SK-N-SH (cell line): ENCODE measurements around the gene DBNDD2. TPM values are rescaled to one million over a fixed set of nuclear protein-coding genes. Genes with fewer than 3 reads are reported as not detected.
A peak's percentile ranks its signal among the peaks of the same experiment; 100 is the strongest.

Source experiments
- CTCF ChIA-PET: fragments of 300-600, 350-600 bp; formaldehyde crosslinking; extraction: SDS; loops from one replicate; lab custom pipeline; 2021; lab: Yijun Ruan, JAX
- POLR2A ChIA-PET: fragments of 350-600 bp; sonication (Branson Sonifier 250); formaldehyde crosslinking; extraction: SDS; loops from one replicate; lab custom pipeline; 2020; ENCODE audit warnings: antibody characterized with exemption, inconsistent platforms; lab: Yijun Ruan, JAX
- DNase-seq: peaks from one replicate; pipeline ENCODE4 v3.0.0; 2012
- H2AFZ ChIP-seq: fragments of 200-600 bp; sonication (generic); 2 replicates; pipeline ENCODE4 v1.8.1; 2016; ENCODE audit warnings: antibody characterized with exemption, mild to moderate bottlenecking, low read depth
- H3F3A ChIP-seq: fragments of 200-600 bp; sonication (generic); replicated peaks from 2 replicates; pipeline ENCODE3; 2016; ENCODE audit warnings: antibody characterized with exemption, mild to moderate bottlenecking; ENCODE audit not compliant: insufficient read depth
- H3K27ac ChIP-seq, 2 experiments: fragments of 200-500 bp in 1 of 2; fragments of 200-600 bp in 1 of 2; sonication (Bioruptor generic) in 1 of 2; sonication (generic), shearing (Covaris generic) in 1 of 2; 2 replicates each; pipeline versions ENCODE4 v1.5.1 to v1.6.1; 2014 to 2016; ENCODE audit warnings: low read depth in 2 of 2, inconsistent platforms in 1 of 2, low read length in 1 of 2, mild to moderate bottlenecking in 1 of 2, mixed read lengths in 1 of 2
- H3K27me3 ChIP-seq: fragments of 200-600 bp; sonication (generic), shearing (Covaris generic); 2 replicates; pipeline ENCODE4 v1.6.1; 2016; ENCODE audit warnings: mixed run types; ENCODE audit not compliant: insufficient read depth
- H3K36me3 ChIP-seq, 2 experiments: fragments of 200-500 bp in 1 of 2; fragments of 200-600 bp in 1 of 2; sonication (Bioruptor generic) in 1 of 2; sonication (generic) in 1 of 2; replicated peaks in 1 of 2; 2 replicates each; pipeline versions ENCODE3 to v1.5.1; 2014 to 2016; ENCODE audit warnings: low read length in 1 of 2, mild to moderate bottlenecking in 1 of 2; ENCODE audit not compliant: insufficient read depth in 2 of 2, control insufficient read depth in 1 of 2
- H3K4me1 ChIP-seq, 2 experiments: fragments of 200-500 bp in 1 of 2; fragments of 200-600 bp in 1 of 2; sonication (Bioruptor generic) in 1 of 2; sonication (generic), shearing (Covaris generic) in 1 of 2; 2 replicates each; pipeline versions ENCODE4 v1.5.1 to v1.6.1; 2014 to 2016; ENCODE audit warnings: low read depth in 1 of 2, low read length in 1 of 2, mixed run types in 1 of 2; ENCODE audit not compliant: insufficient read depth in 2 of 2, control insufficient read depth in 1 of 2
- H3K4me2 ChIP-seq: fragments of 200-600 bp; sonication (generic), shearing (Covaris generic); 2 replicates; pipeline ENCODE4 v1.6.1; 2017; ENCODE audit warnings: mixed run types
- H3K4me3 ChIP-seq, 2 experiments: fragments of 200-500 bp in 1 of 2; fragments of 200-600 bp in 1 of 2; sonication (Bioruptor generic) in 1 of 2; sonication (generic), shearing (Covaris generic) in 1 of 2; 2 replicates each; pipeline versions ENCODE4 v1.5.1 to v1.8.1; 2014 to 2016; ENCODE audit warnings: low read depth in 2 of 2, inconsistent platforms in 1 of 2, low read length in 1 of 2, mild to moderate bottlenecking in 1 of 2, mixed read lengths in 1 of 2, moderate library complexity in 1 of 2
- H3K79me2 ChIP-seq: fragments of 200-600 bp; sonication (generic); 2 replicates; pipeline ENCODE4 v1.8.1; 2017; ENCODE audit warnings: mild to moderate bottlenecking; ENCODE audit not compliant: insufficient read depth
- H3K9ac ChIP-seq: fragments of 200-600 bp; sonication (generic); 2 replicates; pipeline ENCODE4 v1.6.1; 2017; ENCODE audit warnings: mixed run types
- H3K9me2 ChIP-seq: fragments of 200-600 bp; sonication (generic); 2 replicates; pipeline ENCODE4 v1.6.1; 2017; ENCODE audit warnings: mixed run types
- H3K9me3 ChIP-seq: fragments of 200-600 bp; sonication (generic); 2 replicates; pipeline ENCODE4 v1.6.1; 2017; ENCODE audit warnings: mixed run types, mild to moderate bottlenecking, moderate library complexity
- H4K20me1 ChIP-seq: fragments of 200-600 bp; sonication (generic); 2 replicates; pipeline ENCODE4 v1.6.1; 2017; ENCODE audit warnings: mild to moderate bottlenecking, mixed run types; ENCODE audit not compliant: insufficient read depth
- EP300 ChIP-seq, 2 experiments: IDR thresholded peaks; 2 replicates each; pipeline versions ENCODE4 v1.4.0 to v1.6.1; 2012; ENCODE audit warnings: borderline replicate concordance in 1 of 2, low read depth in 1 of 2, low read length in 1 of 2
- EZH2phosphoT487 ChIP-seq: fragments of 200-600 bp; sonication (generic); IDR thresholded peaks from 2 replicates; pipeline ENCODE4 v1.6.1; 2017; ENCODE audit warnings: low read depth, mixed run types, mild to moderate bottlenecking, antibody characterized with exemption, moderate library complexity, borderline replicate concordance
- FOXJ3 ChIP-seq: sonication (generic); formaldehyde crosslinking; IDR thresholded peaks from 2 replicates; pipeline ENCODE4 v1.5.1; 2020; ENCODE audit warnings: mild to moderate bottlenecking, missing genetic modification reagents
- GATA2 ChIP-seq: sonication (generic); formaldehyde crosslinking; IDR thresholded peaks from 2 replicates; pipeline ENCODE4 v1.5.0; 2020; ENCODE audit warnings: mild to moderate bottlenecking, missing genetic modification reagents
- IRF3 ChIP-seq: fragments of 150-350 bp; IDR thresholded peaks from 2 replicates; pipeline ENCODE4 v1.6.1; 2016; ENCODE audit warnings: mild to moderate bottlenecking, low read depth, low read length
- JUND ChIP-seq: IDR thresholded peaks from 2 replicates; pipeline ENCODE4 v1.4.0; 2012
- MXI1 ChIP-seq: IDR thresholded peaks from 2 replicates; pipeline ENCODE4 v1.6.1; 2012; ENCODE audit warnings: mild to moderate bottlenecking, low read depth, low read length, improper control_type of control experiment
- POLR2AphosphoS5 ChIP-seq: IDR thresholded peaks from 2 replicates; pipeline ENCODE4 v1.6.1; 2012; ENCODE audit warnings: low read depth, low read length
- RCOR1 ChIP-seq: fragments of 150-350 bp; IDR thresholded peaks from 2 replicates; pipeline ENCODE4 v1.6.1; 2017; ENCODE audit warnings: antibody characterized with exemption, low read length
- SIN3A ChIP-seq: IDR thresholded peaks from 2 replicates; pipeline ENCODE4 v1.6.1; 2012; ENCODE audit warnings: low read depth, mild to moderate bottlenecking, low read length, moderate library complexity, borderline replicate concordance
- SMC3 ChIP-seq: IDR thresholded peaks from 2 replicates; pipeline ENCODE4 v1.6.1; 2012; ENCODE audit warnings: low read depth, low read length, improper control_type of control experiment
- TAF1 ChIP-seq: IDR thresholded peaks from 2 replicates; pipeline ENCODE4 v1.6.1; 2012; ENCODE audit warnings: low read depth, mild to moderate bottlenecking, low read length, moderate library complexity, borderline replicate concordance
- TCF12 ChIP-seq: IDR thresholded peaks from 2 replicates; pipeline ENCODE4 v1.4.0; 2012
- TEAD4 ChIP-seq: IDR thresholded peaks from 2 replicates; pipeline ENCODE4 v1.4.0; 2012; ENCODE audit warnings: mild to moderate bottlenecking, borderline replicate concordance; ENCODE audit not compliant: insufficient read depth
- YY1 ChIP-seq: IDR thresholded peaks from 2 replicates; pipeline ENCODE4 v1.4.0; 2012; ENCODE audit warnings: low read depth, mild to moderate bottlenecking
- WGBS: methylation state at CpG from one replicate; pipeline ENCODE4 v1.1.6; 2017; ENCODE audit warnings: low lambda C conversion rate; 5-methylcytosine and 5-hydroxymethylcytosine counted together
- polyA plus RNA-seq, 3 experiments: library from polyadenylated mRNA; depleted of rRNA; stranded (reverse); fragments of >200 nt; gene quantifications; 2 replicates each; pipeline ENCODE4 v1.2.3, GENCODE V29; 2012
- TF ChIP-seq, protein P1 (sequence below): IDR thresholded peaks from 2 replicates; pipeline ENCODE4 v1.4.0; 2012; ENCODE audit warnings: low read depth, borderline replicate concordance
- TF ChIP-seq, protein P2 (sequence below): fragments of 150-350 bp; IDR thresholded peaks from 2 replicates; pipeline ENCODE4 v1.6.1; 2017; ENCODE audit warnings: antibody characterized with exemption, low read length, low read depth, borderline replicate concordance
- TF ChIP-seq, protein P3 (sequence below): IDR thresholded peaks from 2 replicates; pipeline ENCODE4 v1.6.1; 2012; ENCODE audit warnings: mild to moderate bottlenecking, low read depth, low read length, moderate library complexity

The DBNDD2 gene
- polyA plus RNA-seq, 1 of the 3 experiments (the other 2 are of a cell fraction), result 22.4 TPM

DNA sequence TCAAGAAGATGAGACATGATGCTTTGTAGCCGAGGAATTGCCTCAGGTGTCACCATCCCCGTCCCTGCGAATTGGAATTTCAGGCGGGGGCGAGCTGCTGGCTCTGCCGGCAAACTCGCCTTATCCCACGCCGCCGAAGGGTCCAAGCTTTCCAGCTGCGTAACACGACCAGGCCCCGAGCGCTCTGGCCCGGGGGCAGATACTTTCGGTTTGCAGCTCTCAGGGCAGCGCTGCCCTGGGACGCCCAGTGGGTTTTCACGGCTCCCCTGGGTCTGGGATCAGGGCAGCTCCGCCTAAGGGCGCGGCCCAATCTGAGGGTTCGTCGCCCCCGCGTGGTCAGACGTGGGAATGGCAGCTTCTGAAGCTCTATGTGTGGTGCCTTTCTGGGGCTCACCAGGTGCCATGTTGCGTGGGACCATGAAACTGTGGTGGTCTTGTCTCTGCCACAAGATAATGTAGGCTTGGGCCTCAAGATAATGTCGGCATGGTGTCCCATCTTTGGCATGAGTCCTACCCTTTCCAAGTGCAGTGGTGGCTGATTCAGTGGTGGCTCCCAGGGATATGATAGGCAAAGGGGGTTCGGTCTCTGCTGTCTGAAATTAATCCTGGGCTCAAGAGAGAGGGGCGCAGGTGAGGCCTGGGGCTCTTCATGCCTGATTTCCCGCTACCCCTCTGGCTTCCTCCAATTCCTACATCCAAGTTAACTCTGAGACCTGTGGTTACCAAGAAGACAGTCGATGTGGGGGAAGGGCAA lies 28.8 kb downstream of the DBNDD2 start (continued):
- TF ChIP-seq JUND, result no peak
- peak; percentile 49; the same call in 1 of the 2 replicates for TF ChIP-seq TAF1
- TF ChIP-seq, protein P1, sequence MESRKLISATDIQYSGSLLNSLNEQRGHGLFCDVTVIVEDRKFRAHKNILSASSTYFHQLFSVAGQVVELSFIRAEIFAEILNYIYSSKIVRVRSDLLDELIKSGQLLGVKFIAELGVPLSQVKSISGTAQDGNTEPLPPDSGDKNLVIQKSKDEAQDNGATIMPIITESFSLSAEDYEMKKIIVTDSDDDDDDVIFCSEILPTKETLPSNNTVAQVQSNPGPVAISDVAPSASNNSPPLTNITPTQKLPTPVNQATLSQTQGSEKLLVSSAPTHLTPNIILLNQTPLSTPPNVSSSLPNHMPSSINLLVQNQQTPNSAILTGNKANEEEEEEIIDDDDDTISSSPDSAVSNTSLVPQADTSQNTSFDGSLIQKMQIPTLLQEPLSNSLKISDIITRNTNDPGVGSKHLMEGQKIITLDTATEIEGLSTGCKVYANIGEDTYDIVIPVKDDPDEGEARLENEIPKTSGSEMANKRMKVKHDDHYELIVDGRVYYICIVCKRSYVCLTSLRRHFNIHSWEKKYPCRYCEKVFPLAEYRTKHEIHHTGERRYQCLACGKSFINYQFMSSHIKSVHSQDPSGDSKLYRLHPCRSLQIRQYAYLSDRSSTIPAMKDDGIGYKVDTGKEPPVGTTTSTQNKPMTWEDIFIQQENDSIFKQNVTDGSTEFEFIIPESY, result no peak
- TF ChIP-seq YY1, result no peak
- TF ChIP-seq TEAD4, result no peak
- 0 out of 2 replicates have a peak, but pooled peaks have one; percentile 26 for TF ChIP-seq MXI1
- no peak for TF ChIP-seq EZH2phosphoT487
- no peak for TF ChIP-seq EP300 (IDR thresholded peaks at IDR 0.05; ENCODE audit: borderline replicate concordance in 1 of 2, low read depth in 1 of 2, low read length in 1 of 2)
- TF ChIP-seq SIN3A, result peak; percentile 54; the same call in 1 of the 2 replicates
- no peak for TF ChIP-seq POLR2AphosphoS5
- no peak for TF ChIP-seq GATA2
- TF ChIP-seq RCOR1, result 0 out of 2 replicates have a peak, but pooled peaks have one; percentile 11
- TF ChIP-seq, protein P2, sequence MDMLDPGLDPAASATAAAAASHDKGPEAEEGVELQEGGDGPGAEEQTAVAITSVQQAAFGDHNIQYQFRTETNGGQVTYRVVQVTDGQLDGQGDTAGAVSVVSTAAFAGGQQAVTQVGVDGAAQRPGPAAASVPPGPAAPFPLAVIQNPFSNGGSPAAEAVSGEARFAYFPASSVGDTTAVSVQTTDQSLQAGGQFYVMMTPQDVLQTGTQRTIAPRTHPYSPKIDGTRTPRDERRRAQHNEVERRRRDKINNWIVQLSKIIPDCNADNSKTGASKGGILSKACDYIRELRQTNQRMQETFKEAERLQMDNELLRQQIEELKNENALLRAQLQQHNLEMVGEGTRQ, result no peak
- TF ChIP-seq IRF3, result no peak

DNA sequence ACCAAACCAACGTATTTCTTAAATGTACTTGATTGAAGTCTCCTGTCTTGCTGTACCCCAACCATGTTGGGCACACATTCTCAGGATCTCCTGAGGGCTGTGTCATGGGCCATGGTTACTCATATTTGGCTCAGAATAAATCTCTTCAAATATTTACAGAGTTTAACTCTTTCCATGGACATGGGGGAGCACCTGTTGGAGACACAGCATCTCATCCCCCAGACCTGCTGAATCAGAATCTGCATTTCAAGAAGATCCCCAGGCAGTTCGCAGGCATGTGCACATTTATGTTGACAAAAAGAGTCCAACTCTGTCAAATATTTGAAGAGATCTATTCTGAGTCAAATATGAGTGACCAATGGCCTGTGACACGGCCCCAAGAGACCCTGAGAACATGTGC lies 32.3 kb downstream of the DBNDD2 start:
- Histone ChIP-seq H3K4me3 (no peak overlapping the region), H2AFZ (no peak overlapping the region), H4K20me1 (no peaks in the 10 kb centered on the region), H3K9me2 (no peaks in the 10 kb centered on the region), H3K36me3 (no peaks in the 10 kb centered on the region), H3K9me3 (no peaks in the 10 kb centered on the region), H3K4me1 (no peaks in the 10 kb centered on the region; a peak in 2 of 4 replicates), H3K27ac (no peak overlapping the region), H3F3A (no peaks in the 10 kb centered on the region), H3K4me2 (no peak overlapping the region), H3K27me3 (peaks cover 13% of the 10 kb centered on the region; the same call in 1 of the 2 replicates), H3K79me2 (no peaks in the 10 kb centered on the region), H3K9ac (no peak overlapping the region)
- no peak for DNase-seq
- WGBS, result 43% methylated on average over 3 of the region's 3 CpGs
- TF ChIP-seq TEAD4, result no peak
- no peak for TF ChIP-seq GATA2
- TF ChIP-seq, protein P3, sequence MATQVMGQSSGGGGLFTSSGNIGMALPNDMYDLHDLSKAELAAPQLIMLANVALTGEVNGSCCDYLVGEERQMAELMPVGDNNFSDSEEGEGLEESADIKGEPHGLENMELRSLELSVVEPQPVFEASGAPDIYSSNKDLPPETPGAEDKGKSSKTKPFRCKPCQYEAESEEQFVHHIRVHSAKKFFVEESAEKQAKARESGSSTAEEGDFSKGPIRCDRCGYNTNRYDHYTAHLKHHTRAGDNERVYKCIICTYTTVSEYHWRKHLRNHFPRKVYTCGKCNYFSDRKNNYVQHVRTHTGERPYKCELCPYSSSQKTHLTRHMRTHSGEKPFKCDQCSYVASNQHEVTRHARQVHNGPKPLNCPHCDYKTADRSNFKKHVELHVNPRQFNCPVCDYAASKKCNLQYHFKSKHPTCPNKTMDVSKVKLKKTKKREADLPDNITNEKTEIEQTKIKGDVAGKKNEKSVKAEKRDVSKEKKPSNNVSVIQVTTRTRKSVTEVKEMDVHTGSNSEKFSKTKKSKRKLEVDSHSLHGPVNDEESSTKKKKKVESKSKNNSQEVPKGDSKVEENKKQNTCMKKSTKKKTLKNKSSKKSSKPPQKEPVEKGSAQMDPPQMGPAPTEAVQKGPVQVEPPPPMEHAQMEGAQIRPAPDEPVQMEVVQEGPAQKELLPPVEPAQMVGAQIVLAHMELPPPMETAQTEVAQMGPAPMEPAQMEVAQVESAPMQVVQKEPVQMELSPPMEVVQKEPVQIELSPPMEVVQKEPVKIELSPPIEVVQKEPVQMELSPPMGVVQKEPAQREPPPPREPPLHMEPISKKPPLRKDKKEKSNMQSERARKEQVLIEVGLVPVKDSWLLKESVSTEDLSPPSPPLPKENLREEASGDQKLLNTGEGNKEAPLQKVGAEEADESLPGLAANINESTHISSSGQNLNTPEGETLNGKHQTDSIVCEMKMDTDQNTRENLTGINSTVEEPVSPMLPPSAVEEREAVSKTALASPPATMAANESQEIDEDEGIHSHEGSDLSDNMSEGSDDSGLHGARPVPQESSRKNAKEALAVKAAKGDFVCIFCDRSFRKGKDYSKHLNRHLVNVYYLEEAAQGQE, result no peak
- no peak for TF ChIP-seq MXI1
- TF ChIP-seq SMC3, result no peak
- TF ChIP-seq FOXJ3 (CRISPR knock-in tag), result no peak
- TF ChIP-seq TCF12, result no peak
- ChIA-PET CTCF (interaction anchor here (1.0 to 2.3 kb wide), 5 partner anchors 9 to 123 kb away, joined by 3 to 9 read pairs (median 4); no protein-coding TSS in a partner anchor), POLR2A (no interaction called here)
